ENCODE data around the gene RCAN3.

GRCh38 chr1:24544239-24544638 lies 41.6 kb downstream of the RCAN3 start:
- TF ChIP-seq ZNF586 (CRISPR knock-in tag; conservative IDR thresholded peaks at IDR 0.05) (no peak), CTCF (IDR thresholded peaks at IDR 0.05 in 2 of 3, conservative IDR thresholded peaks at IDR 0.05 in 1 of 3; ENCODE audit: insufficient read depth in 2 of 3, low read depth in 1 of 3, low read length in 3 of 3) (no peak), PRMT5 (CRISPR knock-in tag; IDR thresholded peaks at IDR 0.05) (no peak), STAG1 (CRISPR knock-in tag; IDR thresholded peaks at IDR 0.05; ENCODE audit: borderline replicate concordance) (no peak), ELK1 (CRISPR knock-in tag; IDR thresholded peaks at IDR 0.05) (no peak), POLR2A (conservative IDR thresholded peaks at IDR 0.05) (no peak), FOXA3 (CRISPR knock-in tag; conservative IDR thresholded peaks at IDR 0.05 in 1 of 2, IDR thresholded peaks at IDR 0.05 in 1 of 2) (no peak), NUFIP1 (IDR thresholded peaks at IDR 0.05; ENCODE audit: partially characterized antibody) (no peak), KLF10 (CRISPR knock-in tag; IDR thresholded peaks at IDR 0.05) (no peak), ATF1 (CRISPR knock-in tag; IDR thresholded peaks at IDR 0.05) (no peak), ATF1 (tag; IDR thresholded peaks at IDR 0.05) (no peak)

Data from K562 (cell line).